Adrenal gland (tissue), 5 donors: Measurements from ENCODE around the gene ZNF521.

Experiments
- CTCF ChIP-seq, 6 experiments: fragments of 450-650 bp in 4 of 6; fragments of 200-600 bp in 2 of 6; sonication (generic) in 1 of 6; IDR thresholded peaks; 1 replicate in 5 of 6; 2 replicates in 1 of 6; pipeline versions ENCODE4 v1.5.1 to v1.8.0; 2016 to 2021; ENCODE audit warnings: antibody characterized with exemption in 6 of 6, mild to moderate bottlenecking in 2 of 6, moderate library complexity in 1 of 6
- POLR2A ChIP-seq, 2 donors: fragments of 450-650 bp; IDR thresholded peaks; one replicate each; pipeline ENCODE4 v1.6.1; 2017; ENCODE audit warnings: antibody characterized with exemption in 2 of 2, mild to moderate bottlenecking in 2 of 2, moderate library complexity in 1 of 2
- donor health status: DM: no; HTN: no; CAD: no.

DNA sequence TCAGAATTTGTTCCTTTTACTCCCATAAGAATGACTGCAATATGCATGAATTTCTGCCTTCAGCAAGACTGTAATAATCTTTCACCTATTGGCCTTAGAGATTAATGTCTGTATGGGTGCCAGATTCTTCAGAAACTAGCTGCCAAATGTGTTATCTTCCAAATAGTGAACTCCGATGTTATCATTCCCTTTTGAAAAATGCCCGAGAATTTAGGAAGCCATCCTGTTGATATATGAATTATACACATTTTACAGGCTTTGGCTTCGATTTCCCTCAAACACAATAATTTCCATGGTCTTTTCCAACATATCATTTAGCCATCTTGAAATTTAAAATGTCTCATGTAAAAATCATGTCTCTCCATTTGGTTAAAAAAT is 101.5 kb downstream of the ZNF521 start:
- no peak for TF ChIP-seq CTCF (IDR thresholded peaks at IDR 0.05)
- no peak for TF ChIP-seq POLR2A (IDR thresholded peaks at IDR 0.05)
